ENCODE measurements around the gene FLAD1.

The FLAD1 gene

GRCh38 chr1:154982897-154983648 lies at the start of gene FLAD1:
Gene FLAD1, plus strand, starts transcription at chr1:154983344. Its CDS starts 351 bp downstream, at chr1:154983695.
- peak; percentile 90 for DNase-seq

- DNase-seq = no peak
Observed at GRCh38 chr1:154934358-154934948, 48.7 kb upstream of the FLAD1 start.

- no peak for DNase-seq
Observed at GRCh38 chr1:154935749-154936554, 47.2 kb upstream of the FLAD1 start.

GRCh38 chr1:154936555-154937084 lies 46.5 kb upstream of the FLAD1 start, which contains the start of gene PMVK:
Gene PMVK, minus strand, starts transcription at chr1:154936719. Its CDS starts 34 bp downstream, at chr1:154936685.
- peak; percentile 92 for DNase-seq

- DNase-seq = peak; percentile 86
Observed at GRCh38 chr1:154937085-154937987, 45.8 kb upstream of the FLAD1 start.

- DNase-seq = no peak
Observed at GRCh38 chr1:154937988-154938386, 45.2 kb upstream of the FLAD1 start.

- no peak for DNase-seq
Observed at GRCh38 chr1:154938604-154939399, 44.3 kb upstream of the FLAD1 start.

GRCh38 chr1:154940213-154940560 lies 43.0 kb upstream of the FLAD1 start:
- no peak for DNase-seq

- no peak for DNase-seq
Observed at GRCh38 chr1:154940651-154941194, 42.4 kb upstream of the FLAD1 start.

- DNase-seq = no peak
Observed at GRCh38 chr1:154941333-154942013, 41.7 kb upstream of the FLAD1 start.

- DNase-seq = peak; percentile 46
Observed at GRCh38 chr1:154943649-154944400, 39.3 kb upstream of the FLAD1 start.

GRCh38 chr1:154944401-154945159 lies 38.6 kb upstream of the FLAD1 start:
- no peak for DNase-seq

- DNase-seq = no peak
Observed at GRCh38 chr1:154945160-154945961, 37.8 kb upstream of the FLAD1 start.

GRCh38 chr1:154945962-154946850 lies 36.9 kb upstream of the FLAD1 start:
- no peak for DNase-seq

- DNase-seq = no peak
Observed at GRCh38 chr1:154948079-154948478, 35.1 kb upstream of the FLAD1 start.

GRCh38 chr1:154951901-154952657 lies 31.1 kb upstream of the FLAD1 start:
- peak; percentile 62 for DNase-seq
